H9 (cell line): ENCODE measurements around the gene UBE2V1. TPM values are rescaled to one million over a fixed set of nuclear protein-coding genes. Genes with fewer than 3 reads are reported as not detected.
A peak's percentile ranks its signal among the peaks of the same experiment; 100 is the strongest.

ENCODE experiments used
- DNase-seq: peaks from one replicate; pipeline ENCODE4 v3.0.0-alpha.2; 2017
- H2AFZ ChIP-seq: one replicate; pipeline ENCODE4 v1.6.1; 2013; ENCODE audit warnings: mild to moderate bottlenecking, low read length, control low read depth, moderate library complexity
- H2AK5ac ChIP-seq: 2 replicates; pipeline ENCODE4 v1.6.1; 2013; ENCODE audit warnings: low read length, control low read depth, mixed read lengths; ENCODE audit not compliant: insufficient read length
- H2BK120ac ChIP-seq: one replicate; pipeline ENCODE4 v1.6.1; 2013; ENCODE audit warnings: low read depth, mild to moderate bottlenecking, low read length, control low read depth, inconsistent platforms; ENCODE audit not compliant: poor library complexity, severe bottlenecking
- H2BK12ac ChIP-seq: 2 replicates; pipeline ENCODE4 v1.6.1; 2013; ENCODE audit warnings: low read length, control low read depth, mixed read lengths, low read depth; ENCODE audit not compliant: insufficient read length
- H2BK15ac ChIP-seq: 2 replicates; pipeline ENCODE4 v1.6.1; 2013; ENCODE audit warnings: low read depth, low read length, control low read depth
- H2BK20ac ChIP-seq: one replicate; pipeline ENCODE4 v1.6.1; 2013; ENCODE audit warnings: low read depth, mild to moderate bottlenecking, low read length, control low read depth, inconsistent platforms; ENCODE audit not compliant: poor library complexity, severe bottlenecking
- H2BK5ac ChIP-seq: 2 replicates; pipeline ENCODE4 v1.6.1; 2013; ENCODE audit warnings: low read length, control low read depth, mixed read lengths; ENCODE audit not compliant: insufficient read length
- H3K14ac ChIP-seq: 2 replicates; pipeline ENCODE4 v1.6.1; 2013; ENCODE audit warnings: low read length, control low read depth; ENCODE audit not compliant: insufficient read depth
- H3K18ac ChIP-seq: 2 replicates; pipeline ENCODE4 v1.6.1; 2013; ENCODE audit warnings: low read depth, mild to moderate bottlenecking, mixed read lengths, low read length, control low read depth; ENCODE audit not compliant: insufficient read length
- H3K23ac ChIP-seq: 2 replicates; pipeline ENCODE4 v1.6.1; 2013; ENCODE audit warnings: low read length, control low read depth, mixed read lengths, low read depth; ENCODE audit not compliant: insufficient read length
- H3K23me2 ChIP-seq: 2 replicates; pipeline ENCODE4 v1.6.1; 2013; ENCODE audit warnings: low read depth, mild to moderate bottlenecking, mixed read lengths, low read length, control low read depth; ENCODE audit not compliant: insufficient read length, poor library complexity, severe bottlenecking
- H3K27ac ChIP-seq: 2 replicates; pipeline ENCODE4 v1.5.1; 2013; ENCODE audit warnings: low read length, control low read depth, mixed read lengths, low read depth; ENCODE audit not compliant: insufficient read length
- H3K27me3 ChIP-seq: 2 replicates; pipeline ENCODE4 v1.6.1; 2013; ENCODE audit warnings: low read length, control low read depth, inconsistent platforms; ENCODE audit not compliant: insufficient read depth
- H3K4ac ChIP-seq: 2 replicates; pipeline ENCODE4 v1.6.1; 2013; ENCODE audit warnings: low read depth, mild to moderate bottlenecking, control low read depth, inconsistent platforms, low read length, moderate library complexity
- H3K4me1 ChIP-seq: 2 replicates; pipeline ENCODE4 v1.6.1; 2013; ENCODE audit warnings: low read length, control low read depth, inconsistent platforms; ENCODE audit not compliant: insufficient read depth
- H3K4me2 ChIP-seq: 2 replicates; pipeline ENCODE4 v1.6.1; 2013; ENCODE audit warnings: low read length, control low read depth, mixed read lengths; ENCODE audit not compliant: insufficient read length, insufficient read depth
- H3K56ac ChIP-seq: 2 replicates; pipeline ENCODE4 v1.6.1; 2013; ENCODE audit warnings: low read depth, mild to moderate bottlenecking, mixed read lengths, low read length, control low read depth; ENCODE audit not compliant: insufficient read length
- H3K79me1 ChIP-seq: 2 replicates; pipeline ENCODE4 v1.6.1; 2013; ENCODE audit warnings: low read depth, mild to moderate bottlenecking, moderate library complexity, low read length, control low read depth, inconsistent platforms; ENCODE audit not compliant: insufficient read depth, poor library complexity, severe bottlenecking
- H3K79me2 ChIP-seq: 2 replicates; pipeline ENCODE4 v1.6.1; 2013; ENCODE audit warnings: low read length, control low read depth, inconsistent platforms; ENCODE audit not compliant: insufficient read depth
- H3K9ac ChIP-seq: 2 replicates; pipeline ENCODE4 v1.6.1; 2013; ENCODE audit warnings: low read length, control low read depth, mixed read lengths; ENCODE audit not compliant: insufficient read length; ENCODE audit errors: extremely low read depth
- H3K9me3 ChIP-seq: one replicate; pipeline ENCODE4 v1.6.1; 2013; ENCODE audit warnings: low read depth, low read length, inconsistent platforms; ENCODE audit not compliant: control insufficient read depth
- H3T11ph ChIP-seq: one replicate; pipeline ENCODE4 v1.6.1; 2013; ENCODE audit warnings: mild to moderate bottlenecking, low read length, control low read depth, inconsistent platforms
- H4K20me1 ChIP-seq: one replicate; pipeline ENCODE4 v1.6.1; 2013; ENCODE audit not compliant: control insufficient read depth, insufficient read length, insufficient read depth
- H4K5ac ChIP-seq: 2 replicates; pipeline ENCODE4 v1.6.1; 2013; ENCODE audit warnings: low read depth, mild to moderate bottlenecking, mixed read lengths, low read length, control low read depth; ENCODE audit not compliant: insufficient read length
- H4K8ac ChIP-seq: replicated peaks from 2 replicates; pipeline ENCODE4 v1.6.1; 2013; ENCODE audit warnings: low read length, control low read depth, mixed read lengths, low read depth; ENCODE audit not compliant: insufficient read length
- H4K91ac ChIP-seq: 2 replicates; pipeline ENCODE4 v1.6.1; 2013; ENCODE audit warnings: low read depth, mild to moderate bottlenecking, moderate library complexity, mixed read lengths, low read length, control low read depth; ENCODE audit not compliant: insufficient read length
- H3K27ac Mint-ChIP-seq, 3 experiments: 2 replicates in 2 of 3; 3 replicates in 1 of 3; pipeline ENCODE4 v1.8.0; 2020 to 2021; ENCODE audit warnings: mixed read lengths in 3 of 3, mild to moderate bottlenecking in 1 of 3, moderate library complexity in 1 of 3
- H3K27me3 Mint-ChIP-seq: 2 replicates; pipeline ENCODE4 v1.8.0; 2021; ENCODE audit warnings: low read depth, mild to moderate bottlenecking, moderate library complexity, mixed read lengths
- H3K36me3 Mint-ChIP-seq, 3 experiments: 2 replicates in 2 of 3; 3 replicates in 1 of 3; pipeline ENCODE4 v1.8.0; 2020 to 2021; ENCODE audit warnings: low read depth in 3 of 3, mixed read lengths in 3 of 3; ENCODE audit not compliant: insufficient read depth in 1 of 3
- H3K4me1 Mint-ChIP-seq, 2 experiments: 2 replicates each; pipeline ENCODE4 v1.8.0; 2020; ENCODE audit warnings: mixed read lengths in 2 of 2
- H3K4me3 Mint-ChIP-seq, 2 experiments: 2 replicates in 1 of 2; 3 replicates in 1 of 2; pipeline ENCODE4 v1.8.0; 2020 to 2021; ENCODE audit warnings: mild to moderate bottlenecking in 2 of 2, mixed read lengths in 2 of 2, moderate library complexity in 1 of 2
- H3K9me3 Mint-ChIP-seq, 2 experiments: 2 replicates in 1 of 2; 3 replicates in 1 of 2; pipeline ENCODE4 v1.8.0; 2020; ENCODE audit warnings: mild to moderate bottlenecking in 2 of 2, mixed read lengths in 2 of 2, moderate library complexity in 1 of 2
- WGBS: extraction: QIAGEN DNeasy Blood & Tissue Kit; methylation state at CpG from one replicate; pipeline ENCODE4 v1.1.7; 2013; ENCODE audit warnings: missing lambda C conversion rate, low lambda C conversion rate, mixed read lengths; ENCODE audit not compliant: insufficient read length; ENCODE audit errors: extremely low coverage; 5-methylcytosine and 5-hydroxymethylcytosine counted together
- total RNA-seq: library from RNA; stranded (reverse); gene quantifications from 2 replicates; pipeline ENCODE4 v1.2.1, GENCODE V29; 2021
- TF ChIP-seq, protein P1 (sequence below): fragments of 200-600 bp; sonication (generic); conservative IDR thresholded peaks from 3 replicates; pipeline ENCODE4 v1.8.0; 2021; ENCODE audit warnings: antibody characterized with exemption, mild to moderate bottlenecking

UBE2V1 gene
- total RNA-seq, 1 experiment from 2014 or later, result 152 TPM

DNA sequence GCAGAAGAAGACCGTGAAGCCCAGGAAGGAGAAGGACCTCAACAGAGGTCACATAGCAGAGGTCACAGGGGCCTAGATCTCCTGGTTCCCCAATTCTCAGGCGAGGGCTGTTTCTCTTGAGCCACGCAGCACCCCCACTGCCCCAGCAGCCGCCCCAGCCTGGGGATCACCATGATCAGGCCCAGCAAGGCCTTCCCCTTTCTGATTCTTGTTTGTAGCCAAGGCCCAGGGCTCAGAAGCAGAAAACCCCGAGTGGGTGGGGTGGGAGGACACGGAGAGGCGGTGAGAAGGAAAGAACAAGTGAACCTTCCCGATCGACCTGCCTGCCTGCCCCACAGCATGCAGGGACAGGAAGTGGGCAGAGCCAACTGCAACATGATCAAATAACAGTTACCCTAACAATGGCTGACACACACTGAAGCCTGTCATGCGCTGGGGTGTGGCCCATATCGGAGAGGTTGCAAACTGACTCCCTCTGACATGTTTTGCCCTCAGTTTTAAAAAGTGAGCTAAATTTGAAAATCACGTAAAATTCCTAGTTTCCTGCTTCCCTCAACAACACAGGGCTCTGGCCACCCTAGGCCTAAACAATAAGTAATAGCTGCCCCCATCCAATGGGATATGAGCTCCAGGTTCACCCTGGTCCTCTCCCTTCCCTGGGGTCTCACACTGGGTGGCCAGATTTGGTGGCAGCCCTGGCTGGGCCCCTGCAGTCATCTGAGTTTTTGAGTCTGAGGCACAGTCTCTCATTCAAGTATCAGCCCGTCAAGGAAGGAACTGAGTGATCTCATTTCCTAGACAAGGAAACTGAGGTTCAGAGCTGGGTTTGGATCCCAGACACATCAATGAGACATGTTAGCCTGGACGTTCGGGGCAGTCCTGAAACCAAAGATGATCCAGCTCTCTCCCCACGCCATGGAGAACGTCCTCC is 34.0 kb upstream of the UBE2V1 start:
- no peaks in the 10 kb centered on the region for H4K20me1 ChIP-seq
- Mint-ChIP-seq H3K9me3 (no peaks in the 10 kb centered on the region), H3K36me3 (peaks cover 21 to 47% (median 43%) of the 10 kb centered on the region in 3 experiments; a peak in 6 of 7 replicates), H3K27ac (peak overlapping the region; percentile 74 to 87 (median 79); a peak in 6 of 7 replicates), H3K4me3 (peak overlapping the region in 1 of 2 experiments; percentile 54; a peak in 2 of 5 replicates), H3K4me1 (peaks cover 44 to 63% of the 10 kb centered on the region in 2 experiments), H3K27me3 (no peaks in the 10 kb centered on the region)
- H2BK15ac ChIP-seq, result no peak overlapping the region
- peak; percentile 58 for DNase-seq
- H3K27me3 ChIP-seq, result no peaks in the 10 kb centered on the region
- H3K79me1 ChIP-seq, result peaks cover 14% of the 10 kb centered on the region
- no peak overlapping the region for H4K91ac ChIP-seq
- H3K23ac ChIP-seq, result no peak overlapping the region
- peak overlapping the region; percentile 10 for H2BK5ac ChIP-seq
- no peaks in the 10 kb centered on the region for H3K23me2 ChIP-seq
- H3T11ph ChIP-seq, result no peak overlapping the region
- no peak overlapping the region for H4K8ac ChIP-seq
- no peak overlapping the region for H2BK120ac ChIP-seq
- H3K27ac ChIP-seq, result no peak overlapping the region
- H3K18ac ChIP-seq, result no peak overlapping the region
- H3K9me3 ChIP-seq, result no peaks in the 10 kb centered on the region
- no peak overlapping the region for H2BK20ac ChIP-seq
- peak overlapping the region; percentile 18 for H2BK12ac ChIP-seq
- peaks cover 11% of the 10 kb centered on the region; the same call in 1 of the 2 replicates for H3K79me2 ChIP-seq
- no peak overlapping the region; the same call in 1 of the 2 replicates for H3K14ac ChIP-seq
- no peak overlapping the region; the same call in 1 of the 2 replicates for H3K4ac ChIP-seq
- peaks cover 27% of the 10 kb centered on the region; the same call in 1 of the 2 replicates for H3K4me1 ChIP-seq
- peak overlapping the region; percentile 23 for H4K5ac ChIP-seq
- no CpG with 5 or more reads among the region's 17 CpGs for WGBS
- H3K56ac ChIP-seq, result no peak overlapping the region
- TF ChIP-seq, protein P1, sequence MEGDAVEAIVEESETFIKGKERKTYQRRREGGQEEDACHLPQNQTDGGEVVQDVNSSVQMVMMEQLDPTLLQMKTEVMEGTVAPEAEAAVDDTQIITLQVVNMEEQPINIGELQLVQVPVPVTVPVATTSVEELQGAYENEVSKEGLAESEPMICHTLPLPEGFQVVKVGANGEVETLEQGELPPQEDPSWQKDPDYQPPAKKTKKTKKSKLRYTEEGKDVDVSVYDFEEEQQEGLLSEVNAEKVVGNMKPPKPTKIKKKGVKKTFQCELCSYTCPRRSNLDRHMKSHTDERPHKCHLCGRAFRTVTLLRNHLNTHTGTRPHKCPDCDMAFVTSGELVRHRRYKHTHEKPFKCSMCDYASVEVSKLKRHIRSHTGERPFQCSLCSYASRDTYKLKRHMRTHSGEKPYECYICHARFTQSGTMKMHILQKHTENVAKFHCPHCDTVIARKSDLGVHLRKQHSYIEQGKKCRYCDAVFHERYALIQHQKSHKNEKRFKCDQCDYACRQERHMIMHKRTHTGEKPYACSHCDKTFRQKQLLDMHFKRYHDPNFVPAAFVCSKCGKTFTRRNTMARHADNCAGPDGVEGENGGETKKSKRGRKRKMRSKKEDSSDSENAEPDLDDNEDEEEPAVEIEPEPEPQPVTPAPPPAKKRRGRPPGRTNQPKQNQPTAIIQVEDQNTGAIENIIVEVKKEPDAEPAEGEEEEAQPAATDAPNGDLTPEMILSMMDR, result no peak
- H2AFZ ChIP-seq, result no peak overlapping the region
- no peak overlapping the region for H3K9ac ChIP-seq
- no peak overlapping the region for H2AK5ac ChIP-seq
- H3K4me2 ChIP-seq, result no peak overlapping the region
